ENCODE data around the gene BABAM1.
A peak's percentile ranks its signal among the peaks of the same experiment; 100 is the strongest.

The BABAM1 gene

GRCh38 chr19:17266975-17267788 is at the start of gene BABAM1:
Gene BABAM1, plus strand, starts transcription at chr19:17267443. Its CDS starts 1,364 bp downstream, at chr19:17268807.
- peak; percentile 99 to 100 for DNase-seq

- DNase-seq: no peak
These were observed 48.0 kb upstream of the BABAM1 start for GRCh38 chr19:17219286-17219685.

GRCh38 chr19:17220207-17220758 is 47.0 kb upstream of the BABAM1 start:
- DNase-seq: peak in 1 of 2 donors; percentile 34

- DNase-seq: no peak
These were observed 42.2 kb upstream of the BABAM1 start for GRCh38 chr19:17225053-17225452.

- DNase-seq: peak; percentile 99
These were observed 41.0 kb upstream of the BABAM1 start, which contains the start of gene OCEL1 for GRCh38 chr19:17226002-17226933. Gene OCEL1, plus strand, starts transcription at chr19:17226226. Its CDS starts 22 bp downstream, at chr19:17226248.

GRCh38 chr19:17227798-17228367 is 39.4 kb upstream of the BABAM1 start:
- no peak for DNase-seq

GRCh38 chr19:17229890-17230289 is 37.4 kb upstream of the BABAM1 start:
- no peak for DNase-seq

- no peak for DNase-seq
These were observed 35.0 kb upstream of the BABAM1 start for GRCh38 chr19:17232258-17232657.

GRCh38 chr19:17234911-17235299 is 32.3 kb upstream of the BABAM1 start:
- peak in 1 of 2 donors; percentile 56 for DNase-seq

- DNase-seq: peak; percentile 37 to 41
These were observed 31.8 kb upstream of the BABAM1 start for GRCh38 chr19:17235300-17235970.

- DNase-seq: no peak
These were observed 31.1 kb upstream of the BABAM1 start for GRCh38 chr19:17235971-17236777.

- DNase-seq: no peak
These were observed 30.3 kb upstream of the BABAM1 start for GRCh38 chr19:17236811-17237543.

- no peak for DNase-seq
These were observed 29.2 kb upstream of the BABAM1 start for GRCh38 chr19:17237747-17238706.

GRCh38 chr19:17240062-17240752 is 27.0 kb upstream of the BABAM1 start:
- no peak for DNase-seq

GRCh38 chr19:17240826-17241399 is 26.3 kb upstream of the BABAM1 start:
- DNase-seq: no peak

GRCh38 chr19:17242431-17243208 is 24.6 kb upstream of the BABAM1 start:
- DNase-seq: no peak

GRCh38 chr19:17243211-17243829 is 23.9 kb upstream of the BABAM1 start:
- DNase-seq: no peak

Data from inflammatory macrophage treated with lipopolysaccharide for 1 hour (primary cell).